Measurements from ENCODE around the gene HPCAL1. TPM values are rescaled to one million over a fixed set of nuclear protein-coding genes. Genes with fewer than 3 reads are reported as not detected.

Gene HPCAL1
- total and polyA plus RNA-seq, 2 of the 8 experiments (the other 6 are each of a cell fraction or from before 2014, with no cell fraction given), result 5.8 to 8.6 TPM

GRCh38 chr2:10258326-10258725 lies 44.4 kb upstream of the HPCAL1 start:
- Histone ChIP-seq H3K36me3 (ENCODE audit: control insufficient read depth in 2 of 4, insufficient read depth in 4 of 4, low read length in 3 of 4) (no peaks in the 10 kb centered on the region), H3K9ac (replicated peaks in 1 of 4; ENCODE audit: extremely low read depth in 1 of 4, low read depth in 3 of 4, low read length in 3 of 4) (no peak overlapping the region), H2AK5ac (ENCODE audit: low read depth, low read length) (no peak overlapping the region), H3K27me3 (replicated peaks in 1 of 4; ENCODE audit: control insufficient read depth in 3 of 4, extremely low read depth in 1 of 4, insufficient read depth in 3 of 4, low read length in 3 of 4) (no peaks in the 10 kb centered on the region), H2BK15ac (ENCODE audit: low read length) (no peak overlapping the region), H2BK120ac (replicated peaks; ENCODE audit: low read depth, low read length) (no peak overlapping the region), H4K91ac (replicated peaks; ENCODE audit: insufficient read length, low read length) (no peak overlapping the region), H3K4me1 (replicated peaks in 1 of 4; ENCODE audit: control insufficient read depth in 3 of 4, insufficient read depth in 4 of 4, low read length in 3 of 4) (no peaks in the 10 kb centered on the region), H3K79me2 (ENCODE audit: control insufficient read depth in 1 of 2, insufficient read depth in 2 of 2, low read length in 2 of 2) (no peaks in the 10 kb centered on the region), H2BK12ac (ENCODE audit: low read depth, low read length) (no peak overlapping the region), H3K56ac (replicated peaks; ENCODE audit: insufficient read length, low read depth, low read length) (no peak overlapping the region), H3K27ac (ENCODE audit: low read depth, low read length) (no peak overlapping the region), H2AFZ (ENCODE audit: low read length) (no peak overlapping the region), H2BK20ac (ENCODE audit: low read length) (no peak overlapping the region), H4K20me1 (replicated peaks in 1 of 2; ENCODE audit: control insufficient read depth in 1 of 2, insufficient read depth in 2 of 2, low read length in 2 of 2) (no peaks in the 10 kb centered on the region), H4K8ac (ENCODE audit: extremely low read depth, insufficient read depth, low read length) (no peak overlapping the region), H3K9me3 (ENCODE audit: insufficient read depth in 2 of 2, low read depth in 1 of 2, low read length in 1 of 2) (no peaks in the 10 kb centered on the region), H3K18ac (ENCODE audit: extremely low read depth, low read length) (no peak overlapping the region), H3K4me3 (ENCODE audit: extremely low read depth in 1 of 4, insufficient read depth in 2 of 4, low read depth in 3 of 4, low read length in 4 of 4) (no peak overlapping the region), H3K4me2 (ENCODE audit: insufficient read depth in 1 of 2, low read depth in 2 of 2, low read length in 2 of 2) (no peak overlapping the region), H3K4ac (replicated peaks; ENCODE audit: insufficient read length, low read depth, low read length) (no peak overlapping the region), H3K23ac (ENCODE audit: insufficient read length) (no peak overlapping the region), H3K23me2 (ENCODE audit: low read depth, low read length) (no peaks in the 10 kb centered on the region), H4K5ac (ENCODE audit: insufficient read length, low read depth, low read length) (no peak overlapping the region), H3K79me1 (ENCODE audit: low read depth, low read length) (no peaks in the 10 kb centered on the region), H2BK5ac (ENCODE audit: low read depth, low read length) (no peak overlapping the region), H3K14ac (ENCODE audit: insufficient read length) (no peak overlapping the region)
- no peak for DNase-seq (ENCODE audit: low read depth in 1 of 2, low spot score in 2 of 2)
- 82% methylated on average over 5 of the region's 5 CpGs; no CpG with 5 or more reads in 1 of the 2 experiments for WGBS, 2 experiments (ENCODE audit: extremely low coverage in 1 of 2, insufficient coverage in 1 of 2, insufficient read length in 1 of 2, insufficient replicate concordance in 2 of 2, low coverage in 1 of 2, low lambda C conversion rate in 2 of 2, missing lambda C conversion rate in 1 of 2)
- FAIRE-seq, result no peak
- ChIA-PET CTCF (ENCODE audit: partially characterized antibody) (interaction anchor here (1.1 to 2.2 kb wide), 4 partner anchors 11 to 177 kb away, joined by 4 to 6 read pairs (median 4); no protein-coding TSS in a partner anchor), POLR2A (ENCODE audit: partially characterized antibody) (no interaction called here)
- no peak for TF ChIP-seq TAF7 (optimal IDR thresholded peaks at IDR 0.05; ENCODE audit: borderline replicate concordance, low read depth, low read length)
